DMS53 treated with DMSO at 0.1 percent for 48 hours (cell line): ENCODE data around the gene COQ8B.
A peak's percentile ranks its signal among the peaks of the same experiment; 100 is the strongest.

Experiments
- DNase-seq: peaks from one replicate; lab custom pipeline; 2025; ENCODE audit not compliant: unreplicated experiment; lab: John Stamatoyannopoulos, UW

The COQ8B gene

DNA sequence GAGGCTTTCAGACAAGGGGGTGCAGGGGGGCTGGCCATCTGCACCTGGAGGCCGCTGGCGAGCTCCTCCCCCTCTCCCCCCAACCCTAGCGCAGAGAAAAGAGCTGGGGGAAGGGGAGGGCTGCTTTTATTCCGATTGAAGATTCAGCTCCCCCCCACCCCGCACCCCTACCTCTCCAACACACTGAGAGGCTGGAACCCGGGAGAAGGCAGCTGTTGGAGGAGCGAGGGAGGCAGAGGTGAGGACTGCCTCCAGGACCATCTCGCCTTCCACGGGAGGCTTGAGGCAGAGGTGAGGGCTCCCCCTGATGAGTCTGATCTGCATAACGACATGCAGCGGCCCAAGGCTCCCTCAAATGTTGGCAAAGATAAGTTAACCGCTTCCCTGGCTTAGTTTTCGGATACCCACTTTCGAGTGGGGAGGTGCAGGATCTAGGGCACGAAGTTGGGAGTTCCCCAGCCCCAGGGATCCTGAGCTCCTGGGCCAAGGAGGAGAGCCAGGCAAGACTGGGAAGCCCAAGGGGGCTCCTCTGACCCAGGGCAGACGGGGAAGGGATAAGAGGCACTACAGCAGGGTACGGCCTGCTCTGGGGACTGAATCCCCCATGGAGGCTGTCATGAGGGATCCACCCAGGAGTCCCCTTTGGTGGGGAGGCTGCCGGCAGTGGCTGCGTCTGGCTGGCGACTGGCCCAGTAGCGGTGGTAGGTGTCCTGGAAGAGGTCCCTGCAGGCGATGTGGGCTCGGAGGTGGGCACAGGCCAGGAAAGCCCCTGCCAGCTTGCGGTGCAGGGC lies 25.1 kb downstream of the COQ8B start:
- DNase-seq: no peak

DNA sequence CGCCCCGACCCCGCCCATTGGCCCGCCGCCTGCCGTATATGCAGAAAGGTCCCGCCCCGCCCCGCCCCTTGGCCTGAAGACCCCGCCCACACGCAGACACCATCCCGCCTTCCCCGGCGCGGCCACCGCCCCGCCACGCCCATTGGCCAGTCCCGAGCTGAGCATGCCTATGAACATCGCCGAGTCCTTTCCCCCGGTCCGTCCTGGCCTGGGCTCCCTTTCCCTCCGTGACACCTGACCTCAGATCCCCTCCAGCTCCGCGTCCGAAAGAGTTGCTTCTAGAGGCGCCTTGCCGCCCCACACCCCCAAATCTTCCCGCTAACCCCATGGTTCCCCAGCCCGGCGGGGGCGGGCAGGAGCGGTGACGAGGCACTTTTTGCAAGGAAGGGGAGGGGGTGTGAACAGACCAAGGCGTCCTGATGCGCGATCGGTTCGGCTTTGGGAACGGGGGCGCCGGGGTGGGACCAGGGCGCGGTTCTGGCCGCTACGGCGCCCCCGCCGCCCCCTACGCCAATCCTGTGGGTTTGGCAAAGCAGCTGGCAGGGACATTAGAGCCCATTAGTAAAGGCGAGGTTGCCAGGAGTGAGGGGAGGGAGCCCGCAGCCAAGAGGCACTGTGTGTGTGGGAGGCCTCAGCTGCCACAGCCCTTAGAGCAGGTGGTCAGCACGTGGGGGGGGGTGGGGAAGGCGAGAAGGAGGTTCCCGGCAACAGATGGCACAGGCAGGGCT lies 25.8 kb downstream of the COQ8B start:
- peak; percentile 67 for DNase-seq

DNA sequence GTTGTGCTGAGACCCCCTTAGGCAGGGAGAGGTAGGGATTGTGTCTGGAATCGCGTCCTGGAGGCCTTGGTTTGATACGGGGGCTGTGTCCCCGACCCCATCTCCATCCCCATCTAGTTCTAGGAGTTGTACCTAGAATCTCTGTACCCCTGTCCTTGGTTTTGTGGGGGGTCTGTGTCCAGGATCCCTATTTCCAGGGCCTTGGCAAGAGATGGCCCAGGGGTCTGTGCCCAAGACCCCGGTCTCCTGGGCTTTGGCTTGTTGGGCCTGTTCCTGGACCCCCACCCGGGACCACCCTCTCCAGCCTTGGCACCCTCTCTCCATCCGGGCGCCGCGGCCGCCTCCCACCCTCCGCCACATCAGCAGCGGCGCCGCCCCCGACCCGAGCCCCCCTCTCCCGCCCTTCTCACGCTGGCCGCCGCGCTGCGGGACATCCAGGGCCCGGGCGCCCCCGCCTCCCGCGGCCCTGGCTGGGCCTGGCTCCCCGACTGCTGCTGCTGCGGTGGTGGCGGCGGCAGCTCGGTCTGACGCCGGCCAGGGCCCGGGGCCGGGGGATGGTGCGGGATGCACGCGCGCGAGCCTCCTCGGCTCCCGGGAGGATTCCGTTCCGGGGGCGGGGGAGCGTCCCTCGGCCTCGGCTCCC lies 26.5 kb downstream of the COQ8B start, which contains the start of gene NUMBL:
Gene NUMBL (minus strand): TSS at position 602 of the 643 bp plus-strand sequence. CDS start 168 bp downstream, at position 434.
- no peak for DNase-seq

DNA sequence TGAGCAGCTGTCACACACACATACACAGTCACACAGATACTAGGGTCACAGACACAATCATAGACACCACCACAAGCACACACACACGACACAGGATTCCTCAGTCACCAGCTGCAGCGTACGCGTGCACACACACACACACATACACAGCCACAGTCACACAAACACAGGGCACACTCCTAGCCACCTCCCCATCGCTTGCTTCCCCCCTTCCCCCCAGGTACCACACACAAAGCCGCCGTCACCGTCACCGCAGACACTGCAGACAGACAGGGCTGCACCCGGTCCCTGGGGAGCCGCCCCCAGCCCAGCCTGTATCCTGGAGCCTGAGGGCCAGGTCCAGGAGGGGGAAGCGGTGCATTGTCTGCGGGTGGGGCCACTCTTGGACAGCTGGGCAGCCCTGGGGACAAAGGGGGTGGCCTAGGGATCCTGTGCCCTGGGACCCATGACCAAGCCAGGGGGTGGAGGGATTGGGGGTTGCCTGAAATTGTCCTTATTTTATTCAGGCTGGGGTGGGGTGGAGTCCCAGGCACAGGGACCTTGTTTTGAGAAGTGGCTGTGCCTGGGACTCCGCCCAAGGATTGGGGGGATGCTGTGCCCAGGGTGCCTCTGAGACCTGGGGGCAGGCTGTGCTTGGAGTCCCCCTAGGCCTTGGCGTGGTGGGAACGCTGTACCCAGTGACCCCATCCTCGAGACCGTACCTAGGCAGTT lies 27.2 kb downstream of the COQ8B start:
- DNase-seq: no peak

DNA sequence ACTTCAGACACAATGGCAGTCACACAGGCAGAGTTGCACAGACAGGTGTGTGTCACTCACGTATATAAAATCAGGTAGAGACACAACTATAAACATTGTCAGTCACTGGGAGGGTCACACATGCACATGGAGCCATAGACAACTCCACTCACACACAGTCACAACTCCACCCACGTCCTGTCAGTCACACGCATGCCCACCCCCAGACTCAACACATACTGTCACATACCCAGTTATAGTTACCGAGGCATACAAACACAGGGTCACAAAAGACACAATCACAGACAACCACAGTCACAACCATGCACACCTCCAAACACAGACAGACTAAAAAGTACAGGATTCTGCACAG lies 27.7 kb downstream of the COQ8B start:
- DNase-seq: no peak

DNA sequence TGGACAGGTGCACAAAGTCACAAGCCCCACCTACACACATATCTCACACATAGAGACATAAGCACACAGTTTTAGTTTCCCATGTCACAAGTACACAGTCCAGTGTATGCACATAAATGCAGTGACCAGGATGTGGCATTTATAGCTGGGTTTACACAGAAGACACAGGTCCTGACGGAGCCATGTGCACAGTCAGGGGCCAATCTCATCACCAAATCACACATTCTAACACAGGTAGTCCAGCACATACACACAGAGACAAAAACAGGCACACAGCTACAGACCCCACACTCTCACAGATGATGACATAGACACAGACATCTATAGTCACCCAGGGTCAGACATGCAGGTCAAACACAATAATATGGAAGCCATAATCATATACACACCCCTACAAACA lies 28.4 kb downstream of the COQ8B start:
- no peak for DNase-seq

DNA sequence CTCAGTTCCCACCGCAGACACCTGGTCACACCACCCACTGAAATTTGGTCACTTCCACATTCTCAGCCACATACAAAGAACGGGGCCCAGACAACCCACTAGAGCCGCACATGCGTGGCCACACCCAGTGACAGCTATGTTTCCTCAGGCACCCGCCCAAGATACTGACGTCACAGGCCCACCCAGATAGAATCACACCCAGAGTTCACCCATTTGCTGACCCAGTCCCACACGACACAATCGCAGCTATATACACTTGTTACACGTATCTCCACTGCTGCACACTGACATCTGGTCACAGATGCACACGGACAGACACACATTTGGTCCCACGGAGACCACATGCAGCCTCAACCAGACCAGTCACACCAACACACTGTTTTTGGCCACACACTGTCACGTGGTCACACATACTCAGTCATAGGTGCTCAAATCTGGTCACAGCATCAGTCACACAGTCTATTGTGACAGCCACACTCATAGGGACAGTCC lies 29.1 kb downstream of the COQ8B start:
- no peak for DNase-seq

DNA sequence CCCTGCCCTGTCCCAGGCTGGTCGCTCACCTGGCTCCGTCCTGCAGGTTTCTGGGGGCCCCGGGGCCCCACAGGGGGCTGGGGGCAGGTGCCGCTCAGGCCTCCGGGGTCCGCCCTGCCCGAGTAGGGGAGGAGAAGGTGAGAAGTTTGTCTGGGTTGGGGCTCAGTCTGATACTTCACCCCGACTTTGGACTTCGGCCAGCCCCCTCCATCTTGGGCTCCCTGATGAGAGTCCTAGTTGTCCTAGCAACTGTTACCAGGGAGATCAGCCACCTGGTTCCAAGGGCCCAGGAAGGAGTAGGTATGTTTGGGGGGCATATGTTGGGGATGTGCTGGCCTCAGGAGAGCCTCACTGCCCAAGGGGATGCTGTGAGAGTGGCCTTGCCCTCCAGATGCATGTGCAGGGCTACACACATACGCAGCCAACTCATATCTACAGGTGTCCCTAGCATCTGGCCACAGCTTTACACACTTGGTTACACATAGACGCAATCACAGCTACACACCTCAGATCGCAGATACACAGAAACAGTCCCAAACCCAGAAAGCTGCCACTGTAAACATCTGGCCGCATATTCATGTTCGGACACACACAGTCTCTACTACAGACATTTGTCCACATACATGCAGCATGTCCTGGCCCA lies 29.7 kb downstream of the COQ8B start:
- no peak for DNase-seq

DNA sequence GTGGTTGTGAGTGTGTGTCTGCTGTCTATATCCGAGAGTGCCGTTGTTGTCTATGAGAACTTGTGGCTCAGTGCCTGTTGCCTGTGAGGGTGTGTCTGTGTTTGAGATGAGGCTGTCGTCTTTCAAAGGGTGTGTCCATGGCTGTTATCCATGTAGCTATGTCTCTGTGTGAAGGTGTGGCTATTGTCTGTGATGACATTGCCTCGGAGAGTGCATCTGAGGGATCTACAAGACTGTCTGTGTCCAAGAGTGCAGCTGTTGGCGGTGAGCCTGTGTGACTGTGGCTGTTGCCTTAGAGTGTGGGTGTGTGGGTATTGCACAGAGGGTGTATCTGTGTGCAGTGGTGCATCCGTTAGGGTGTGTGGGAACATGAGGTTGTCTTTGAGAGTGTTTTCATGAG lies 31.1 kb downstream of the COQ8B start:
- no peak for DNase-seq

DNA sequence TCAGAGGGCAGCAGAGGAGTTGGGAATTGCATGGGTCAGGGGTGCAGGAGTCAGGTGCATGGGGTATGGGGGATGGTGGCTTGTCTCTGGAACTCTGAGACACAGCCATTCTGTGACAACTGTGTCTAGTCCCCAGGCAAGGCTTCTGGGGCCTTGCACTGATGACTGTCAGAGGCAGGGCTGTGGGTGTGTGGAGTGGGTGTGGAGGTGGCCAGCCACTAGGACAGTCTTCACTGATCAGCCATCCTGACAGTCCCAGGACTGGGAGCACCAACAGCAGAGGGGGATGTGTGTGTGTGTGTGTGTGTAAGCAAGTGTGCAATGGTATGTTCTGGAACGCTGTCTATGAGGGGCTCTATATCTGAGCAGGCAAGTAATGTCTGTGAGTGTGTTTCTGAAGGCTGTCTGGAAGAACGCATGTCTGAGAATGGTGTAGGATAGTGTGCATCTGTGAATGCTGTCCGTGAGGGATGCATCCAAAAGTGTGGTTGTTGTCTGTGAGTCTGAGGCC lies 31.6 kb downstream of the COQ8B start:
- DNase-seq: no peak

DNA sequence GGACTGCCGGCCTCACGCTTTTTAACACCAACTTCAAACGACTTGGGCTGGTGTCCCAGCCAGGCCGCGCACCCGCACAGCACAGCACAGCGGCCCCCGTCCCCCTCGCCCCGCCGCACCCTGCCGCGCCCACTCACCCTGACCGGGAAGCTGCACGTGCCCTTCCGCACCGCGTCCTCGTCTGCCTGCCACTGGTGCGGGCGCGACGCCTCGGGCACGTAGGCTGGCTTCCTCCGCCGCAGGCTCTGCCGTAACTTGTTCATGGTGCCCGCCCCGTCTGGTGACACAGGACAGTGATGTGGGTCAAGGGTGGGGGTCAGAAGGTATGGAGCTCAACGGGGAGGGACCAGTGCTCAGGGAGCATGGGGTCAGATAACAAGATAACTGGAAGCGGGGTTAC lies 32.4 kb downstream of the COQ8B start:
- DNase-seq: no peak

DNA sequence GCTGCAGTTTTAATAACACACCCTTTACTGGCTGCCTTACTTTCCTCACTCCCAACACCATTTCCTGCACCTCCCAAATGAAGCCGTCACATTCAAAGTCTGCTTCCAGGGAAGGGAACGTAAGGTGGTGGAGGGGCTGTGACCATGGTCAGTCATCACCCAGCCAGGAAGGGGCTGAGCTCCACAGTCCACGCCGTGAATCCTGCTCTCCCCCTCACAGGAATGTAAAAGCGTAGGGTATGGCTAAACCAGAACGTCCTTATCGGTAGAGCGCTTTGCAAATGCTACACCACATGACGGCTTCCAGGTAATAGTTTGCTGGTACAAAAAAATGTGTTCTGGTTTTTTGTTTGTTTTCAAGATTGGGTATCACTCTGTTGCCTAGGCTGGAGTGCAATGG lies 33.2 kb downstream of the COQ8B start:
- no peak for DNase-seq

DNA sequence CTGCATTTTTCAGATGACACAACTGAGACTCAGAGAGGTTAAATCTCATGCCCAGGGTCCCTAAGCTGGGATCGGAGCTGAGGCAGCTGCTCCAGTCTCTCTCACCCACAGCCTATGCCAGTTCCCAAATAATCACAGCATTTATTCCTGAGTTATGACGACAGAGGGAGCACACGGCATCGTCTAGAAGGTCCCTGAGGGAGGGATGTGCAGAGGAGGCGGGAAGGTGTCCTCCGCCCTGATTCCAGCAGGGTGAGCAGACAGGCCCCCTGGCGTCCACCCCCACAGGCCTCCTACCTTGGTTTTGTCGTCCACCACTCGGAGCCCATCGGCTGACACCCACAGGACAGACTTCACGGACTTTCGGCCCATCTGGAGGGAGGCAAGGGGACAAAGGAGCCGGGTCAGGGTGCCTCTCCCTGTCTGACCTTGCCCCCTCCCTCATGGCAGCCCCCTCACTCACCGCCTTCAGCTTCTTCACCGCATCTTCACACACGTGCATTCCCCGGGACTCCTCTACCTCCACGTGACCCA lies 34.2 kb downstream of the COQ8B start:
- DNase-seq: no peak

DNA sequence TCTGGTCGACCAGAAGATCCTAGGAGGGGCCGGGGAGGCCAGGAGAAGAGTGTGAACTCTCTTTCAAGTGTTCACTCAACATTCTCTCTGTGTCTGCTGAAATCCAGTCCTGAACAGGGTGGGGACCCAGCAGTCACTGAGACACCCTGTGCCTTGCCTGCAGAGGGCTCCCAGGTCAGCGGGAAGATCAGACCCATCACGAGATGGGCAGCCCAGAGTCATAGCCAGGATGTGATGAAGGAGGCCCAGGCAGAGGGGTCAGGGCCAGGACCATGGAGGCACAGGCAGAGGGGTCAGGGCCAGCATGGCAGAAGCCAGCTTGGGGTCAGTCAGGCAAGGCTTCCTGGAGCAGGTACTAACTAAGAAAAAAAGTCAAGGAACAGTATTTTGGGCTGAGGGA lies 35.6 kb downstream of the COQ8B start:
- no peak for DNase-seq

DNA sequence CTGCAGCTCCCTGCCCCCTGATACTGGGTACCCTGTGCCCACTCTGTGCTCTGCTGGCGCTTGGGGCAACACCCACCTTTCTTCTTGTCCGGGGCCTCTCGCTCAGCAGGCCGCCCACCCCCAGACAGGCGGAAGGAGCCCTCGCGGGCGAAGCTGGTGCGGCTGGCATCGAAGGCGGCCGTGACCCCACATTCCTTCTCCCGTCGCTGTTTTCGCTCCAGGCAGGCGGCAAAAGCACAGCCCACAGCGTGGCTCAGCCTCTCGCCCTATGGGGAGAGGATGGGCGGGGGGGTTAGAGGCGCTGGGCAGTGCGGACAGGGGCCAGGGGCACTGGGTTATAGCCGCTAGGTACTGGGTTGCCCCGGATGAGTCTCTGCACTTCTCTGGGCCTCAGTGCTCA lies 39.5 kb downstream of the COQ8B start:
- DNase-seq: no peak

DNA sequence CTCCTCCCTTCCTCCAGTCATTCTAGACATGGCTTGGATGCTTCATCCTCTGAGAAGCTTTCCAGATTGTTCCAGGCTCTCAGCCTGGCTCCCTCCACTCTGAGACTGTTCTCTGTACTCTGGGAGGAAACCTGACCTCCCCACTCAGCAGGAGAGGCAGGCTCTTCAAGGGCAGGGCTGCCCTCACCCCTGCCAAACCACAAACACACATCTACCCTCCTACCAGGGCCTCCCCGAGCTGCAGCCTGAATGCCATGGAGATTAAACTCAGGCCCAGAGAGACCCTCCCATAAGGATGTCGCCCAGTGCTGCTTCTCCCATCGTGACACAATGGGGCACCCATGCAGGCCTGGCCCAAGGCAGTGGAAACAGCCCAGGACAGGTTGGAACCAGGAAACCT lies 42.4 kb downstream of the COQ8B start:
- DNase-seq: no peak

DNA sequence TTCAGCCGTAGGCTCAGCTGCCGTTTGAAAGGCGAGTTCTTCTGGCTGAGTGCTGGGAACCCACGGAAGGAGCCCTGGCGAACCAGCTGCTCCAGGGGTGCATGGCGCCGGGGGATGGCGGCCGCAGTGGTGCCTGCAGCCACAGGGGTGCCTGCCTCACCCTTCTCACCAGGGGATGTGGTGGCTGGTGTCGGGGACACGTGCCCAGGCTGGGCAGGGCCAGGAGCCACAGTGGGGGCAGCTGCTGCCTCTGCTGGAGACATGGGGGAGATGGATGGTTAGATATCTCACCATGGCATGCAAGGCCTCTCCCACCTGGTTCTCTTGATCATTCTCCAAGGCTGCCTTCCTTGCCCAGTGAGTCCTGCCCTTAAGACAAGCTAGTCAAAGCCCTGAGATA lies 43.3 kb downstream of the COQ8B start:
- no peak for DNase-seq

DNA sequence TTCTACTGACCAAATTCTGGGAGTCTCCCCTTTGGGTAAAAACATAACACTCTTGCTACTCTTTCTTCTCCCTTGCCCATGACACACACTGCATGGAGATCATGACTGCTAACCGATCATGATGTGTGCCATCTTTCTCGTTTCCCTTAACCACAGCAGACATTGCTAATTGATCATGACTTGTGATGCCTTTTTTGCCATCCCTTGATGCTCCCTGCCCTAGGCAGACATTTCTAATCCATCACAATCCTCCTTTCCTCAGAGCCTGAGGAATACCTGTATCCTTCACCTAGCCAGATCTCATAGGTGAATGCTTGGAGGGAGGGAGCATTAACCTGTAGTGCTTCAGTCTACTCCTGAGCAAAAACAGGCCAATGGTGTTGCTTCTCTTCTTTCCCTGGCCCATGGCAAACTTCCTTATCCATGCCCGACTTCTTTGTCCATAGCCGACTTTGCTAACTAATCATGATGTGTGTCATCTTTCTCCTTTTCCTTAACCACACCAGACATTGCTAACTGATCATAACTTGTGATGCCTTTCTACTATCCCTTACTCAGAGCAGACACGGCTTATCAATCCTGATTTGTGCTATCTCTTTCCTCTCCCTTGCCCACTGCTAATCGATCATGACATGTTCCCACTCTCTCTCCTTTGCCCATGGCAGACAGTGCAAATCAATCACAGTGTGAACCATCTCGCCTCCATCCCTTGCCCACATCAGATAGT lies 44.0 kb downstream of the COQ8B start:
- DNase-seq: no peak

DNA sequence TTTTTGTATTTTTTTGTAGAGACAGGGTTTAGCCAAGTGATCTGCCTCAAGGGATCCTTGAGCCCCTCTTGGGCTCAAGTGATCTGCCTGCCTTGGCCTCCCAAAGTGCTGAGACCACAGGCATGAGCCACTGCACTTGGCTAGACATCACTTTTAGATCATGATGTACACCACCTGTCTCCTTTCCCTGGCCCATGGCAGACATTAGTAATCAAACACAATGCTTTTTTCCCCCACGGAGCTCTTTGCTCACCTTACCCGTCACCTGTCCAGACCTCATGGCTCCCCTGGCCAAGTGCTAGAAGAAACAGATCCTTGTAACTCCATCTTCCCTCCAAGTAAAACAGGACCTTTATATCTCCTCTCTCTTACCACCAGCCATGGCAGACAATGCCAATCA lies 44.6 kb downstream of the COQ8B start:
- no peak for DNase-seq

DNA sequence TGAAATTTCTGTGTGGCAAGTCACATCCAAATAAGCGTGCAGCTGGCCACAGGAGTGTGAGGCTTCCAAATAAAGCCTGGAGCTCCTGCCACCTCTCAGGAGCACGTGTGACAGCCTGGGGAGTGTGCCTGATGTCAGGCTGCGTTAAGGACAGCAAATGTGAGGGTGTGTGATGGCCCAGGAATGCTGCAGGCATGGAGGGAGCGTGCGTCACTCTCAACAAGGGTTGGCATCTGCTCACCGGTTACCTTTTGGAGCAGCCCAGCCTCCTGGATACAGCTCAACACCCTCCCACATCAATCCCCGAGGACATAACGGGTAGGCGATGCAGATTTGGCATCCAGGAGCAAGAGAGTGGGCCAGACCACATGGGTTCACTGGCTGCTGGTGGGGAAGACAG lies 45.3 kb downstream of the COQ8B start:
- no peak for DNase-seq
